HEK293T (cell line): ENCODE data around the gene ACVR1.

Experiments
- CTCF ChIA-PET: fragments of 350-600 bp; formaldehyde crosslinking; extraction: SDS; loops from one replicate; lab custom pipeline; 2021; ENCODE audit warnings: antibody characterized with exemption, inconsistent platforms; lab: Yijun Ruan, JAX
- POLR2A ChIA-PET: fragments of 350-600 bp; formaldehyde crosslinking; extraction: SDS; loops from one replicate; lab custom pipeline; 2020; ENCODE audit warnings: antibody characterized with exemption, inconsistent platforms; lab: Yijun Ruan, JAX
- DNase-seq: peaks from one replicate; pipeline ENCODE4 v3.0.0; 2012; ENCODE audit warnings: mixed read lengths; ENCODE audit errors: extremely low spot score
- ARNT ChIP-seq: fragments of 450-650 bp; IDR thresholded peaks from 2 replicates; pipeline ENCODE4 v1.6.1; 2017; ENCODE audit warnings: mild to moderate bottlenecking
- BHLHE40 ChIP-seq: fragments of 450-650 bp; IDR thresholded peaks from 2 replicates; pipeline ENCODE4 v1.6.1; 2016; ENCODE audit warnings: mild to moderate bottlenecking, moderate library complexity, borderline replicate concordance
- CTBP1 ChIP-seq: fragments of 450-650 bp; IDR thresholded peaks from 2 replicates; pipeline ENCODE4 v1.6.1; 2016; ENCODE audit warnings: borderline replicate concordance
- ELF4 ChIP-seq: fragments of 450-650 bp; IDR thresholded peaks from 2 replicates; pipeline ENCODE4 v1.6.1; 2017; ENCODE audit warnings: antibody characterized with exemption
- FOXA1 ChIP-seq: fragments of 450-650 bp; IDR thresholded peaks from 2 replicates; pipeline ENCODE4 v1.6.1; 2016; ENCODE audit warnings: mild to moderate bottlenecking
- FOXK2 ChIP-seq: fragments of 450-650 bp; IDR thresholded peaks from 2 replicates; pipeline ENCODE4 v1.6.1; 2016; ENCODE audit warnings: mild to moderate bottlenecking
- FOXM1 ChIP-seq: fragments of 450-650 bp; IDR thresholded peaks from 2 replicates; pipeline ENCODE4 v1.6.1; 2017; ENCODE audit warnings: mild to moderate bottlenecking, borderline replicate concordance
- HDGF ChIP-seq: fragments of 450-650 bp; IDR thresholded peaks from 2 replicates; pipeline ENCODE4 v1.6.1; 2017; ENCODE audit warnings: antibody characterized with exemption, borderline replicate concordance
- L3MBTL2 ChIP-seq: fragments of 450-650 bp; conservative IDR thresholded peaks from 2 replicates; pipeline ENCODE4 v1.6.1; 2016; ENCODE audit warnings: mild to moderate bottlenecking
- LEF1 ChIP-seq: fragments of 450-650 bp; IDR thresholded peaks from 2 replicates; pipeline ENCODE4 v1.6.1; 2017; ENCODE audit warnings: mild to moderate bottlenecking, borderline replicate concordance
- NFRKB ChIP-seq: fragments of 450-650 bp; IDR thresholded peaks from 2 replicates; pipeline ENCODE4 v1.6.1; 2016; ENCODE audit warnings: mild to moderate bottlenecking, moderate library complexity
- PKNOX1 ChIP-seq: fragments of 450-650 bp; IDR thresholded peaks from 2 replicates; pipeline ENCODE4 v1.6.1; 2016
- SP1 ChIP-seq: fragments of 450-650 bp; IDR thresholded peaks from 2 replicates; pipeline ENCODE4 v1.6.1; 2017
- SUZ12 ChIP-seq: fragments of 450-650 bp; IDR thresholded peaks from 2 replicates; pipeline ENCODE4 v1.6.1; 2016; ENCODE audit warnings: mild to moderate bottlenecking
- TARDBP ChIP-seq: fragments of 450-650 bp; IDR thresholded peaks from 2 replicates; pipeline ENCODE4 v1.6.1; 2016
- ZNF384 ChIP-seq: fragments of 450-650 bp; IDR thresholded peaks from 2 replicates; pipeline ENCODE4 v1.6.1; 2016

Gene ACVR1

DNA sequence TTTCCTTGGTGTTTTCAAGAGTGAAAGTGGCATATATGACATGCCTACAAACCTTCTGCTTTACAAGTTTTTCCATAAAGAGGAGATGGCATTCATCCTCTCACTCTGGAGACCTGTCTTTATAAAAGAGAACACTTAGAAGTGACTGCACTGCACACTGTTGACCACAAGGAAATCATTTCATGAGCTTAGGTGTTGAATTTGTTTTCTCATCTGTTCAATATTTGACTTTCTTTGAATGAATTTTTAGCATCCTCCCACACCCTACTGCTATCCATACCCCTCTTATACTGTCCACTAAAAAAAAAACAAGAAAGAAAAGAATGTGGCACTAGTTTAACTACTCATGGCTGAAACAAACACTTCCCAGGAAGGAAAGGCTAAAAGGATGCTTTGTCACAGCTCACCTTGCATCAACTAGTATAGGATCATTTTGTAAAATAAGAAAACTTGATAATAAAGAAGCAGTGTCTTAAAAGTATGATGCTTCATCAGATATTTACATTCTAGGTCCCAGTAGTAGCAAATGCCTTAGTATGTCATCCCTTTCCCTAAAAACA lies 83.0 kb downstream of the ACVR1 start:
- CTCF ChIA-PET = interaction anchor here (0.9 kb wide), 1 partner anchor 9 kb away, joined by 3 read pairs; no protein-coding TSS in a partner anchor
- POLR2A ChIA-PET = no interaction called here
- TF ChIP-seq LEF1 (no peak), SUZ12 (no peak), ZNF384 (no peak), CTBP1 (no peak), ARNT (no peak)
- DNase-seq = no peak

DNA sequence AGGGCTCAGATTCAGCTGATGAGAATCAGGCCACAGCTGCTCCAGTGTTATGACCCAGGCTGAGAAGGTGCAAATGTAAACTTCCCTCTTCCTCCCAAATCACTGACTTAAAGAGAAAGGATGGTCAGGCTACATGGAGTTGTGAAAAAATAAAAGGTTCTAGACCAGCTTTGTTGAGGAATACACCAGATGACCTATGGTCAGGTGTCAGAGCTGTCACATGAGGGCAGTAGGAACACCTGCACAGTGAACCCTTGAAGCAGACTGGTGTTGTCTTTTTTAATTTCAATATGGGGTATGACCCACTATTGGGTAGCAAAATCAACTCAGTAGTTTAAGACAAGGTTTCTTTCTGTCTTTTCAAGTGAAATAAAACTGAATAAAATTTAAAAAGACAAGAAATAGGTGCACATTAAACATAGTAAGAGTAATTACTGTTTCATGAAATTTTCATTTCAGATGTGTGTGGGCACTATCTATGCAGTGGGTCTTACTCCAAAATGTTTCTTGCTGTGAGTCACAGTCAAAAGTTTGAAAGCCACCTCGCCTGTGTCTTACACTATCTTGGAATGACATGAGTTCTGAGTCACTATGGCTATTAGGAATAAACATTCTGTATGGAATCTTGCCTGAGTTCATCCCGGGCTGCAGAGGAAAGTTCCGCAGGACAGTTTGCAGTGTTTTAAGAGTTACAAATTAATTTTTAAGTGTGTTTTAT lies 83.6 kb downstream of the ACVR1 start:
- TF ChIP-seq PKNOX1 (no peak), HDGF (no peak), FOXA1 (no peak), ZNF384 (no peak), TARDBP (no peak), ARNT (no peak), BHLHE40 (no peak), FOXK2 (no peak), SP1 (no peak), NFRKB (no peak), ELF4 (no peak), CTBP1 (no peak), SUZ12 (no peak), LEF1 (no peak), L3MBTL2 (no peak)
- DNase-seq = no peak
- POLR2A ChIA-PET = no interaction called here
- CTCF ChIA-PET = interaction anchor here (0.9 kb wide), 1 partner anchor 8 kb away, joined by 3 read pairs; no protein-coding TSS in a partner anchor

- POLR2A ChIA-PET = no interaction called here
- TF ChIP-seq SUZ12 (no peak), LEF1 (no peak)
- no peak for DNase-seq
- CTCF ChIA-PET = no interaction called here
Measured at GRCh38 chr2:157790780-157791179, 85.3 kb downstream of the ACVR1 start.

GRCh38 chr2:157789933-157790511 lies 86.1 kb downstream of the ACVR1 start:
- DNase-seq = no peak
- POLR2A ChIA-PET = no interaction called here
- TF ChIP-seq L3MBTL2 = no peak
- no peak for TF ChIP-seq ZNF384
- no peak for TF ChIP-seq LEF1
- TF ChIP-seq CTBP1 = no peak
- TF ChIP-seq FOXM1 = no peak
- TF ChIP-seq SUZ12 = no peak
- no peak for TF ChIP-seq TARDBP
- no peak for TF ChIP-seq PKNOX1
- TF ChIP-seq FOXK2 = no peak
- TF ChIP-seq HDGF = no peak
- TF ChIP-seq ELF4 = no peak
- TF ChIP-seq NFRKB = no peak
- no peak for TF ChIP-seq BHLHE40
- no peak for TF ChIP-seq FOXA1
- TF ChIP-seq SP1 = no peak
- CTCF ChIA-PET = no interaction called here

GRCh38 chr2:157789256-157789655 lies 86.9 kb downstream of the ACVR1 start:
- POLR2A ChIA-PET = no interaction called here
- no peak for DNase-seq
- CTCF ChIA-PET = no interaction called here
- TF ChIP-seq ARNT (no peak), CTBP1 (no peak), LEF1 (no peak), FOXK2 (no peak), ZNF384 (no peak), FOXA1 (no peak), HDGF (no peak), FOXM1 (no peak), ELF4 (no peak), PKNOX1 (no peak), SUZ12 (no peak), BHLHE40 (no peak), NFRKB (no peak), SP1 (no peak), L3MBTL2 (no peak), TARDBP (no peak)

DNA sequence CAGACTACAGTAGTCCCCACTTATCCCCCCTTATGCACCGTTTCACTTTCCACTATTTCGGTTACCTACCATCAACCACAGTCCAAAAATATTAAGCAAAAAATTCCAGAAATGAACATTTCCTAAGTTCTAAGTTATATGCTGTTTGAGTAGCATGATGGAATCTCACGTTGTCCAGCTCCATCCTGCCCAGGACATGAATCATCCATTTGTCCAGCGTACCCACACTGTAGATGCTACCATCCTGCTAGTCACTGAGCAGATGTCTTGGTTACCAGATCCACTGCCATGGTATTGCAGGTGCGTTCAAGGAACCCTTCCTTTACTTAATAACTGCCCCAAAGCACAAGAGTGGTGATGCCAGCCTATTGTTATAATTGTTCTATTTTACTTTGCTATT lies 87.9 kb downstream of the ACVR1 start:
- no peak for TF ChIP-seq ZNF384
- no peak for TF ChIP-seq FOXM1
- no peak for TF ChIP-seq CTBP1
- TF ChIP-seq L3MBTL2 = no peak
- no peak for TF ChIP-seq PKNOX1
- TF ChIP-seq SUZ12 = no peak
- TF ChIP-seq NFRKB = no peak
- no peak for TF ChIP-seq LEF1
- no peak for TF ChIP-seq ARNT
- no peak for TF ChIP-seq FOXA1
- TF ChIP-seq BHLHE40 = no peak
- no peak for TF ChIP-seq HDGF
- no peak for TF ChIP-seq TARDBP
- TF ChIP-seq FOXK2 = no peak
- no peak for TF ChIP-seq SP1
- no peak for TF ChIP-seq ELF4
- ChIA-PET POLR2A (no interaction called here), CTCF (no interaction called here)
- DNase-seq = no peak
